GM18873 (cell line): ENCODE results near the gene BDKRB2.

Experiments used
- ATAC-seq: cut with Tn5 transposase; IDR thresholded peaks from one replicate; pipeline ENCODE4 v1.9.1; 2021; ENCODE audit warnings: mild to moderate bottlenecking, moderate library complexity, moderate number of reproducible peaks; ENCODE audit not compliant: unreplicated experiment, low FRiP score

Gene BDKRB2

GRCh38 chr14:96204151-96205058, at the start of gene BDKRB2:
Gene BDKRB2, plus strand, starts transcription at chr14:96204839. Its CDS starts 32,269 bp downstream, at chr14:96237108.
- no peak for ATAC-seq

GRCh38 chr14:96154900-96155299, 49.7 kb upstream of the BDKRB2 start:
- no peak for ATAC-seq

GRCh38 chr14:96156804-96157760, 47.6 kb upstream of the BDKRB2 start:
- no peak for ATAC-seq

GRCh38 chr14:96158735-96159134, 45.9 kb upstream of the BDKRB2 start:
- no peak for ATAC-seq

- no peak for ATAC-seq
Measured at GRCh38 chr14:96160076-96160912, 44.3 kb upstream of the BDKRB2 start.

- no peak for ATAC-seq
Measured at GRCh38 chr14:96160913-96161310, 43.7 kb upstream of the BDKRB2 start.

- ATAC-seq = no peak
Measured at GRCh38 chr14:96161636-96162035, 43.0 kb upstream of the BDKRB2 start.

- no peak for ATAC-seq
Measured at GRCh38 chr14:96162265-96162664, 42.4 kb upstream of the BDKRB2 start.

GRCh38 chr14:96162741-96163140, 41.9 kb upstream of the BDKRB2 start:
- ATAC-seq = no peak

- ATAC-seq = no peak
Measured at GRCh38 chr14:96164861-96165490, 39.7 kb upstream of the BDKRB2 start.

- no peak for ATAC-seq
Measured at GRCh38 chr14:96165493-96166436, 38.9 kb upstream of the BDKRB2 start.

GRCh38 chr14:96166461-96167223, 38.0 kb upstream of the BDKRB2 start:
- ATAC-seq = no peak

GRCh38 chr14:96167224-96168148, 37.2 kb upstream of the BDKRB2 start:
- no peak for ATAC-seq

- no peak for ATAC-seq
Measured at GRCh38 chr14:96168581-96168980, 36.1 kb upstream of the BDKRB2 start.

- ATAC-seq = no peak
Measured at GRCh38 chr14:96170961-96171592, 33.6 kb upstream of the BDKRB2 start.
